ENCODE results near the gene PAGE2. TPM values are rescaled to one million over a fixed set of nuclear protein-coding genes. Genes with fewer than 3 reads are reported as not detected.
"Not testable (repeated sequence)": the region's sequence is repeated elsewhere in the genome, so short reads cannot be mapped to it uniquely, and the experiment has no call there.

Gene PAGE2
- total RNA-seq, 1 donor from 2014 or later = not detected

- H3K36me3 ChIP-seq (ENCODE audit: control insufficient read depth, insufficient read depth, low read length) = no peaks in the 10 kb centered on the region
- no peak for TF ChIP-seq CTCF (IDR thresholded peaks at IDR 0.05; ENCODE audit: insufficient read depth, low read length, severe bottlenecking)
- DNase-seq (ENCODE audit: low read depth) (peak; percentile 50), FAIRE-seq (no peak)
- no peaks in the 10 kb centered on the region for H3K27me3 ChIP-seq (ENCODE audit: control insufficient read depth, insufficient read depth, low read length)
- no peak overlapping the region for H3K4me3 ChIP-seq (ENCODE audit: low read depth, low read length)
These were observed 19.1 kb downstream of the PAGE2 start for GRCh38 chrX:55107911-55108310.

GRCh38 chrX:55109306-55109705 is 20.5 kb downstream of the PAGE2 start:
- DNase-seq (ENCODE audit: low read depth) = no peak
- no peak overlapping the region for H3K4me3 ChIP-seq (ENCODE audit: low read depth, low read length)
- TF ChIP-seq CTCF (IDR thresholded peaks at IDR 0.05; ENCODE audit: insufficient read depth, low read length, severe bottlenecking) = no peak
- FAIRE-seq = no peak
- no peaks in the 10 kb centered on the region for H3K36me3 ChIP-seq (ENCODE audit: control insufficient read depth, insufficient read depth, low read length)
- no peaks in the 10 kb centered on the region for H3K27me3 ChIP-seq (ENCODE audit: control insufficient read depth, insufficient read depth, low read length)

GRCh38 chrX:55111578-55112254 is 22.9 kb downstream of the PAGE2 start:
- no peak for TF ChIP-seq CTCF (IDR thresholded peaks at IDR 0.05; ENCODE audit: insufficient read depth, low read length, severe bottlenecking)
- no peaks in the 10 kb centered on the region for H3K36me3 ChIP-seq (ENCODE audit: control insufficient read depth, insufficient read depth, low read length)
- DNase-seq (ENCODE audit: low read depth) = no peak
- no peak for FAIRE-seq
- H3K27me3 ChIP-seq (ENCODE audit: control insufficient read depth, insufficient read depth, low read length) = no peaks in the 10 kb centered on the region
- no peak overlapping the region for H3K4me3 ChIP-seq (ENCODE audit: low read depth, low read length)

- H3K4me3 ChIP-seq (ENCODE audit: low read depth, low read length); FAIRE-seq; H3K27me3 ChIP-seq (ENCODE audit: control insufficient read depth, insufficient read depth, low read length); H3K36me3 ChIP-seq (ENCODE audit: control insufficient read depth, insufficient read depth, low read length); DNase-seq (ENCODE audit: low read depth): not testable (repeated sequence)
These were observed 27.8 kb downstream of the PAGE2 start for GRCh38 chrX:55116589-55116988.

- Histone ChIP-seq H3K36me3 (ENCODE audit: control insufficient read depth, insufficient read depth, low read length) (no peaks in the 10 kb centered on the region), H3K27me3 (ENCODE audit: control insufficient read depth, insufficient read depth, low read length) (no peaks in the 10 kb centered on the region), H3K4me3 (ENCODE audit: low read depth, low read length) (no peak overlapping the region)
- no peak for TF ChIP-seq CTCF (IDR thresholded peaks at IDR 0.05; ENCODE audit: insufficient read depth, low read length, severe bottlenecking)
- FAIRE-seq (no peak), DNase-seq (ENCODE audit: low read depth) (no peak)
These were observed 29.8 kb downstream of the PAGE2 start for GRCh38 chrX:55118574-55118973.

- DNase-seq (ENCODE audit: low read depth) (no peak), FAIRE-seq (no peak)
- H3K36me3 ChIP-seq (ENCODE audit: control insufficient read depth, insufficient read depth, low read length) = no peaks in the 10 kb centered on the region
- no peaks in the 10 kb centered on the region for H3K27me3 ChIP-seq (ENCODE audit: control insufficient read depth, insufficient read depth, low read length)
- no peak for TF ChIP-seq CTCF (IDR thresholded peaks at IDR 0.05; ENCODE audit: insufficient read depth, low read length, severe bottlenecking)
- no peak overlapping the region for H3K4me3 ChIP-seq (ENCODE audit: low read depth, low read length)
These were observed 30.5 kb downstream of the PAGE2 start for GRCh38 chrX:55119271-55119670.
